SK-N-SH (cell line): Measurements from ENCODE around the gene FBN2. TPM values are rescaled to one million over a fixed set of nuclear protein-coding genes. Genes with fewer than 3 reads are reported as not detected.

Source experiments
- CTCF ChIA-PET: fragments of 300-600, 350-600 bp; formaldehyde crosslinking; extraction: SDS; loops from one replicate; lab custom pipeline; 2021; lab: Yijun Ruan, JAX
- POLR2A ChIA-PET: fragments of 350-600 bp; sonication (Branson Sonifier 250); formaldehyde crosslinking; extraction: SDS; loops from one replicate; lab custom pipeline; 2020; ENCODE audit warnings: antibody characterized with exemption, inconsistent platforms; lab: Yijun Ruan, JAX
- DNase-seq: peaks from one replicate; pipeline ENCODE4 v3.0.0; 2012
- H2AFZ ChIP-seq: fragments of 200-600 bp; sonication (generic); 2 replicates; pipeline ENCODE4 v1.8.1; 2016; ENCODE audit warnings: antibody characterized with exemption, mild to moderate bottlenecking, low read depth
- H3F3A ChIP-seq: fragments of 200-600 bp; sonication (generic); replicated peaks from 2 replicates; pipeline ENCODE3; 2016; ENCODE audit warnings: antibody characterized with exemption, mild to moderate bottlenecking; ENCODE audit not compliant: insufficient read depth
- H3K27ac ChIP-seq, 2 experiments: fragments of 200-500 bp in 1 of 2; fragments of 200-600 bp in 1 of 2; sonication (Bioruptor generic) in 1 of 2; sonication (generic), shearing (Covaris generic) in 1 of 2; 2 replicates each; pipeline versions ENCODE4 v1.5.1 to v1.6.1; 2014 to 2016; ENCODE audit warnings: low read depth in 2 of 2, inconsistent platforms in 1 of 2, low read length in 1 of 2, mild to moderate bottlenecking in 1 of 2, mixed read lengths in 1 of 2
- H3K27me3 ChIP-seq: fragments of 200-600 bp; sonication (generic), shearing (Covaris generic); 2 replicates; pipeline ENCODE4 v1.6.1; 2016; ENCODE audit warnings: mixed run types; ENCODE audit not compliant: insufficient read depth
- H3K36me3 ChIP-seq, 2 experiments: fragments of 200-500 bp in 1 of 2; fragments of 200-600 bp in 1 of 2; sonication (Bioruptor generic) in 1 of 2; sonication (generic) in 1 of 2; replicated peaks in 1 of 2; 2 replicates each; pipeline versions ENCODE3 to v1.5.1; 2014 to 2016; ENCODE audit warnings: low read length in 1 of 2, mild to moderate bottlenecking in 1 of 2; ENCODE audit not compliant: insufficient read depth in 2 of 2, control insufficient read depth in 1 of 2
- H3K4me1 ChIP-seq, 2 experiments: fragments of 200-500 bp in 1 of 2; fragments of 200-600 bp in 1 of 2; sonication (Bioruptor generic) in 1 of 2; sonication (generic), shearing (Covaris generic) in 1 of 2; 2 replicates each; pipeline versions ENCODE4 v1.5.1 to v1.6.1; 2014 to 2016; ENCODE audit warnings: low read depth in 1 of 2, low read length in 1 of 2, mixed run types in 1 of 2; ENCODE audit not compliant: insufficient read depth in 2 of 2, control insufficient read depth in 1 of 2
- H3K4me2 ChIP-seq: fragments of 200-600 bp; sonication (generic), shearing (Covaris generic); 2 replicates; pipeline ENCODE4 v1.6.1; 2017; ENCODE audit warnings: mixed run types
- H3K4me3 ChIP-seq, 2 experiments: fragments of 200-500 bp in 1 of 2; fragments of 200-600 bp in 1 of 2; sonication (Bioruptor generic) in 1 of 2; sonication (generic), shearing (Covaris generic) in 1 of 2; 2 replicates each; pipeline versions ENCODE4 v1.5.1 to v1.8.1; 2014 to 2016; ENCODE audit warnings: low read depth in 2 of 2, inconsistent platforms in 1 of 2, low read length in 1 of 2, mild to moderate bottlenecking in 1 of 2, mixed read lengths in 1 of 2, moderate library complexity in 1 of 2
- H3K79me2 ChIP-seq: fragments of 200-600 bp; sonication (generic); 2 replicates; pipeline ENCODE4 v1.8.1; 2017; ENCODE audit warnings: mild to moderate bottlenecking; ENCODE audit not compliant: insufficient read depth
- H3K9ac ChIP-seq: fragments of 200-600 bp; sonication (generic); 2 replicates; pipeline ENCODE4 v1.6.1; 2017; ENCODE audit warnings: mixed run types
- H3K9me2 ChIP-seq: fragments of 200-600 bp; sonication (generic); 2 replicates; pipeline ENCODE4 v1.6.1; 2017; ENCODE audit warnings: mixed run types
- H3K9me3 ChIP-seq: fragments of 200-600 bp; sonication (generic); 2 replicates; pipeline ENCODE4 v1.6.1; 2017; ENCODE audit warnings: mixed run types, mild to moderate bottlenecking, moderate library complexity
- H4K20me1 ChIP-seq: fragments of 200-600 bp; sonication (generic); 2 replicates; pipeline ENCODE4 v1.6.1; 2017; ENCODE audit warnings: mild to moderate bottlenecking, mixed run types; ENCODE audit not compliant: insufficient read depth
- CHD2 ChIP-seq: fragments of 150-350 bp; IDR thresholded peaks from 2 replicates; pipeline ENCODE4 v1.6.1; 2018; ENCODE audit warnings: low read length; ENCODE audit not compliant: partially characterized antibody
- ELF1 ChIP-seq: IDR thresholded peaks from 2 replicates; pipeline ENCODE4 v1.4.0; 2012
- EP300 ChIP-seq, 2 experiments: IDR thresholded peaks; 2 replicates each; pipeline versions ENCODE4 v1.4.0 to v1.6.1; 2012; ENCODE audit warnings: borderline replicate concordance in 1 of 2, low read depth in 1 of 2, low read length in 1 of 2
- FOSL2 ChIP-seq: IDR thresholded peaks from 2 replicates; pipeline ENCODE4 v1.4.0; 2012; ENCODE audit warnings: low read depth, mild to moderate bottlenecking, moderate library complexity, borderline replicate concordance
- JUND ChIP-seq: IDR thresholded peaks from 2 replicates; pipeline ENCODE4 v1.4.0; 2012
- MEF2A ChIP-seq: IDR thresholded peaks from 2 replicates; pipeline ENCODE4 v1.4.0; 2012; ENCODE audit warnings: low read depth, borderline replicate concordance
- NFIC ChIP-seq: IDR thresholded peaks from 2 replicates; pipeline ENCODE4 v1.4.0; 2012; ENCODE audit warnings: borderline replicate concordance
- PBX3 ChIP-seq: IDR thresholded peaks from 2 replicates; pipeline ENCODE4; 2012
- RAD21 ChIP-seq: IDR thresholded peaks from 2 replicates; pipeline ENCODE4 v1.6.1; 2012; ENCODE audit warnings: mild to moderate bottlenecking, low read length
- RCOR1 ChIP-seq: fragments of 150-350 bp; IDR thresholded peaks from 2 replicates; pipeline ENCODE4 v1.6.1; 2017; ENCODE audit warnings: antibody characterized with exemption, low read length
- SIN3A ChIP-seq: IDR thresholded peaks from 2 replicates; pipeline ENCODE4 v1.6.1; 2012; ENCODE audit warnings: low read depth, mild to moderate bottlenecking, low read length, moderate library complexity, borderline replicate concordance
- TCF12 ChIP-seq: IDR thresholded peaks from 2 replicates; pipeline ENCODE4 v1.4.0; 2012
- TEAD4 ChIP-seq: IDR thresholded peaks from 2 replicates; pipeline ENCODE4 v1.4.0; 2012; ENCODE audit warnings: mild to moderate bottlenecking, borderline replicate concordance; ENCODE audit not compliant: insufficient read depth
- ZBTB33 ChIP-seq: IDR thresholded peaks from 2 replicates; pipeline ENCODE4 v1.4.0; 2012; ENCODE audit warnings: low read depth, borderline replicate concordance
- whole genome bisulfite sequencing: methylation state at CpG from one replicate; pipeline ENCODE4 v1.1.6; 2017; ENCODE audit warnings: low lambda C conversion rate; 5-methylcytosine and 5-hydroxymethylcytosine counted together
- polyA plus RNA-seq, 3 experiments: library from polyadenylated mRNA; depleted of rRNA; stranded (reverse); fragments of >200 nt; gene quantifications; 2 replicates each; pipeline ENCODE4 v1.2.3, GENCODE V29; 2012

The FBN2 gene
- polyA plus RNA-seq, 1 of the 3 experiments (the other 2 are of a cell fraction): 2.2 TPM

GRCh38 chr5:128579093-128579492 is 41.0 kb upstream of the FBN2 start:
- Histone ChIP-seq H2AFZ (no peak overlapping the region), H3K9me3 (no peaks in the 10 kb centered on the region), H3K4me2 (no peak overlapping the region), H3K9ac (no peak overlapping the region), H3F3A (no peaks in the 10 kb centered on the region), H3K4me1 (no peaks in the 10 kb centered on the region), H3K27ac (peak overlapping the region in 1 of 2 experiments; percentile 52; a peak in 3 of 4 replicates), H3K27me3 (no peaks in the 10 kb centered on the region), H3K36me3 (no peaks in the 10 kb centered on the region), H3K4me3 (no peak overlapping the region), H3K79me2 (no peaks in the 10 kb centered on the region), H3K9me2 (no peaks in the 10 kb centered on the region), H4K20me1 (no peaks in the 10 kb centered on the region)
- TF ChIP-seq TEAD4 (peak; percentile 71; the same call in 1 of the 2 replicates), FOSL2 (peak; percentile 72), PBX3 (peak; percentile 55), TCF12 (peak; percentile 75), RCOR1 (no peak), CHD2 (no peak), JUND (peak; percentile 79), EP300 (IDR thresholded peaks at IDR 0.05; ENCODE audit: borderline replicate concordance in 1 of 2, low read depth in 1 of 2, low read length in 1 of 2) (peak in 1 of 2 experiments; percentile 61; a peak in 1 of 4 replicates)
- DNase-seq: no peak
- ChIA-PET POLR2A (interaction anchor here (0.6 kb wide), 1 partner anchor 984 kb away, joined by 3 read pairs; no protein-coding TSS in a partner anchor), CTCF (no interaction called here)
- 0% methylated on average over 3 of the region's 3 CpGs for WGBS

GRCh38 chr5:128574041-128574440 is 36.0 kb upstream of the FBN2 start:
- H3K79me2 ChIP-seq: no peaks in the 10 kb centered on the region
- H3K9me2 ChIP-seq: no peaks in the 10 kb centered on the region
- H3K9ac ChIP-seq: no peak overlapping the region
- H2AFZ ChIP-seq: no peak overlapping the region
- no peak overlapping the region for H3K4me3 ChIP-seq
- H3F3A ChIP-seq: peaks cover 17% of the 10 kb centered on the region
- H3K4me2 ChIP-seq: no peak overlapping the region
- H4K20me1 ChIP-seq: no peaks in the 10 kb centered on the region
- no peak for DNase-seq
- TF ChIP-seq MEF2A: no peak
- TF ChIP-seq TCF12: 0 out of 2 replicates have a peak, but pooled peaks have one; percentile 9
- peak; percentile 57; the same call in 1 of the 2 replicates for TF ChIP-seq JUND
- TF ChIP-seq FOSL2: peak; percentile 37; the same call in 1 of the 2 replicates
- CTCF ChIA-PET: no interaction called here
- POLR2A ChIA-PET: no interaction called here
- 0% methylated on average over 1 of the region's 1 CpG for WGBS
- H3K4me1 ChIP-seq: no peaks in the 10 kb centered on the region
- no peaks in the 10 kb centered on the region for H3K36me3 ChIP-seq
- H3K27me3 ChIP-seq: no peaks in the 10 kb centered on the region
- H3K27ac ChIP-seq: peak overlapping the region in 1 of 2 experiments; percentile 26; a peak in 1 of 4 replicates
- H3K9me3 ChIP-seq: no peaks in the 10 kb centered on the region

GRCh38 chr5:128572930-128573319 is 34.9 kb upstream of the FBN2 start:
- Histone ChIP-seq H3K27ac (peak overlapping the region; percentile 36 to 54; a peak in 3 of 4 replicates), H3K4me2 (no peak overlapping the region), H3K9ac (no peak overlapping the region), H4K20me1 (no peaks in the 10 kb centered on the region), H3K36me3 (no peaks in the 10 kb centered on the region)
- no peak for DNase-seq
- POLR2A ChIA-PET: no interaction called here
- TF ChIP-seq MEF2A: no peak
- TF ChIP-seq RAD21: no peak
- TF ChIP-seq ZBTB33: no peak
- TF ChIP-seq EP300 (IDR thresholded peaks at IDR 0.05; ENCODE audit: borderline replicate concordance in 1 of 2, low read depth in 1 of 2, low read length in 1 of 2): no peak
- no peak for TF ChIP-seq ELF1
- TF ChIP-seq NFIC: no peak
- no peak for TF ChIP-seq SIN3A
- TF ChIP-seq, all 33 proteins: peak for 0
- H3K27me3 ChIP-seq: no peaks in the 10 kb centered on the region
- CTCF ChIA-PET: no interaction called here
- peaks cover 17% of the 10 kb centered on the region for H3F3A ChIP-seq
- H3K4me3 ChIP-seq: no peak overlapping the region
- H3K79me2 ChIP-seq: no peaks in the 10 kb centered on the region
- WGBS: 26% methylated on average over 2 of the region's 2 CpGs
- H3K9me3 ChIP-seq: no peaks in the 10 kb centered on the region
- H2AFZ ChIP-seq: no peak overlapping the region
- no peaks in the 10 kb centered on the region for H3K9me2 ChIP-seq
- no peaks in the 10 kb centered on the region for H3K4me1 ChIP-seq
